ENCODE measurements around the gene KRTAP8-1. TPM values are rescaled to one million over a fixed set of nuclear protein-coding genes. Genes with fewer than 3 reads are reported as not detected.

The KRTAP8-1 gene
- total and polyA plus RNA-seq, 7 experiments from 2014 or later: not detected

Other genes starting within 250 kb of the KRTAP8-1 start
- not detected for gene KRTAP22-2, start 222.9 kb downstream of the KRTAP8-1 start, total RNA-seq
- gene KRTAP22-2, start 222.9 kb downstream of the KRTAP8-1 start, polyA plus RNA-seq: not detected
- gene KRTAP6-3, start 220.8 kb downstream of the KRTAP8-1 start, total RNA-seq: not detected
- gene KRTAP6-3, start 220.8 kb downstream of the KRTAP8-1 start, polyA plus RNA-seq: not detected
- not detected for gene KRTAP6-2, start 214.4 kb downstream of the KRTAP8-1 start, total RNA-seq
- gene KRTAP6-2, start 214.4 kb downstream of the KRTAP8-1 start, polyA plus RNA-seq: not detected
- gene KRTAP22-1, start 212.2 kb downstream of the KRTAP8-1 start, total RNA-seq: not detected
- gene KRTAP22-1, start 212.2 kb downstream of the KRTAP8-1 start, polyA plus RNA-seq: not detected
- not detected for gene KRTAP6-1, start 199.3 kb downstream of the KRTAP8-1 start, total RNA-seq
- not detected for gene KRTAP6-1, start 199.3 kb downstream of the KRTAP8-1 start, polyA plus RNA-seq
- not detected for gene KRTAP20-1, start 196.8 kb downstream of the KRTAP8-1 start, total RNA-seq
- not detected for gene KRTAP20-1, start 196.8 kb downstream of the KRTAP8-1 start, polyA plus RNA-seq
- not detected for gene KRTAP20-4, start 192.6 kb downstream of the KRTAP8-1 start, total RNA-seq
- not detected for gene KRTAP20-4, start 192.6 kb downstream of the KRTAP8-1 start, polyA plus RNA-seq
- not detected for gene KRTAP20-2, start 178.1 kb downstream of the KRTAP8-1 start, total RNA-seq
- gene KRTAP20-2, start 178.1 kb downstream of the KRTAP8-1 start, polyA plus RNA-seq: not detected
- not detected for gene KRTAP20-3, start 170.4 kb downstream of the KRTAP8-1 start, total RNA-seq
- gene KRTAP20-3, start 170.4 kb downstream of the KRTAP8-1 start, polyA plus RNA-seq: not detected
- not detected for gene KRTAP21-3, start 94.5 kb downstream of the KRTAP8-1 start, total RNA-seq
- not detected for gene KRTAP21-3, start 94.5 kb downstream of the KRTAP8-1 start, polyA plus RNA-seq
- gene KRTAP21-2, start 66.0 kb downstream of the KRTAP8-1 start, total RNA-seq: not detected
- not detected for gene KRTAP21-2, start 66.0 kb downstream of the KRTAP8-1 start, polyA plus RNA-seq
- not detected for gene KRTAP21-1, start 57.8 kb downstream of the KRTAP8-1 start, total RNA-seq
- gene KRTAP21-1, start 57.8 kb downstream of the KRTAP8-1 start, polyA plus RNA-seq: not detected
- not detected for gene KRTAP7-1, start 16.5 kb upstream of the KRTAP8-1 start, total RNA-seq
- gene KRTAP7-1, start 16.5 kb upstream of the KRTAP8-1 start, polyA plus RNA-seq: not detected
- gene KRTAP11-1, start 68.3 kb upstream of the KRTAP8-1 start, total RNA-seq: not detected
- not detected for gene KRTAP11-1, start 68.3 kb upstream of the KRTAP8-1 start, polyA plus RNA-seq
- not detected for gene KRTAP19-8, start 225.2 kb upstream of the KRTAP8-1 start, total RNA-seq
- not detected for gene KRTAP19-8, start 225.2 kb upstream of the KRTAP8-1 start, polyA plus RNA-seq

Measured in naive thymus-derived CD4-positive, alpha-beta T cell (primary cell).